Measurements from ENCODE around the gene USP13.

- TF ChIP-seq EZH2phosphoT487 (IDR thresholded peaks at IDR 0.05; ENCODE audit: insufficient read depth, low read depth) (no peak), EZH2 (IDR thresholded peaks at IDR 0.05; ENCODE audit: insufficient read depth, poor library complexity, severe bottlenecking) (no peak)
Observed at GRCh38 chr3:179744667-179745066, 91.8 kb downstream of the USP13 start.

Data from GM23248 (cell line).